ENCODE data around the gene RNF4.
"Not testable (repeated sequence)": the region's sequence is repeated elsewhere in the genome, so short reads cannot be mapped to it uniquely, and the experiment has no call there.

The RNF4 gene

GRCh38 chr4:2537011-2537830 is 68.3 kb downstream of the RNF4 start:
- DNase-seq: no peak

GRCh38 chr4:2543580-2544191 is 74.8 kb downstream of the RNF4 start:
- not testable (repeated sequence) for DNase-seq

- DNase-seq: no peak
These were observed 76.6 kb downstream of the RNF4 start for GRCh38 chr4:2545321-2546013.

- DNase-seq: no peak
These were observed 77.4 kb downstream of the RNF4 start for GRCh38 chr4:2546286-2546823.

- not testable (repeated sequence) for DNase-seq
These were observed 78.2 kb downstream of the RNF4 start for GRCh38 chr4:2546961-2547691.

GRCh38 chr4:2551118-2551517 is 82.2 kb downstream of the RNF4 start:
- no peak for DNase-seq

- no peak for DNase-seq
These were observed 83.9 kb downstream of the RNF4 start for GRCh38 chr4:2552806-2553205.

- no peak for DNase-seq
These were observed 89.4 kb downstream of the RNF4 start for GRCh38 chr4:2558301-2558700.

GRCh38 chr4:2560167-2560566 is 91.3 kb downstream of the RNF4 start:
- no peak for DNase-seq
